IMR-90 (cell line): ENCODE data around the gene KLK13. TPM values are rescaled to one million over a fixed set of nuclear protein-coding genes. Genes with fewer than 3 reads are reported as not detected.

Source experiments
- ATAC-seq: fragments of 200-7000 bp; cut with Tn5 transposase; 2 replicates; pipeline ENCODE4 v1.9.1; 2020; ENCODE audit warnings: low read depth, mild to moderate bottlenecking, moderate library complexity
- BruUV-seq: library from RNA; stranded (reverse); fragments of 400-500 nt; replicated peaks from 2 replicates; lab custom pipeline; 2021; lab: Mats Ljungman, UMichigan
- CTCF ChIA-PET: fragments of 300-600 bp; formaldehyde crosslinking; extraction: SDS; loops from one replicate; lab custom pipeline; 2021; ENCODE audit warnings: antibody characterized with exemption; lab: Yijun Ruan, JAX
- POLR2A ChIA-PET: fragments of 300-600 bp; sonication (Branson Sonifier 250); formaldehyde crosslinking; loops from one replicate; lab custom pipeline; 2022; ENCODE audit warnings: antibody characterized with exemption; ENCODE audit not compliant: unreplicated experiment; lab: Charles Lee
- DNase-seq: peaks from one replicate; pipeline ENCODE4 v3.0.0; 2013
- H2AFZ ChIP-seq: replicated peaks from 2 replicates; pipeline ENCODE3; 2013; ENCODE audit warnings: low read length, mild to moderate bottlenecking; ENCODE audit not compliant: poor library complexity
- H2AK5ac ChIP-seq: 2 replicates; pipeline ENCODE4 v1.6.1; 2013; ENCODE audit warnings: low read depth, low read length, inconsistent platforms
- H2AK9ac ChIP-seq: replicated peaks from 2 replicates; pipeline ENCODE3; 2013; ENCODE audit warnings: mild to moderate bottlenecking, low read depth, low read length, moderate library complexity; ENCODE audit not compliant: poor library complexity
- H2BK120ac ChIP-seq: 2 replicates; pipeline ENCODE4 v1.6.1; 2013; ENCODE audit warnings: low read depth, low read length, inconsistent platforms
- H2BK15ac ChIP-seq: 3 replicates; pipeline ENCODE4 v1.6.1; 2013; ENCODE audit warnings: low read depth, low read length, inconsistent platforms
- H2BK20ac ChIP-seq: 2 replicates; pipeline ENCODE4 v1.6.1; 2013; ENCODE audit warnings: low read depth, mild to moderate bottlenecking, inconsistent platforms, low read length, moderate library complexity
- H2BK5ac ChIP-seq: 2 replicates; pipeline ENCODE4 v1.6.1; 2013; ENCODE audit warnings: mild to moderate bottlenecking, low read depth, low read length, inconsistent platforms; ENCODE audit not compliant: poor library complexity, severe bottlenecking
- H3K14ac ChIP-seq: replicated peaks from 2 replicates; pipeline ENCODE4 v1.6.1; 2013; ENCODE audit warnings: low read depth, low read length, inconsistent platforms
- H3K18ac ChIP-seq: 2 replicates; pipeline ENCODE4 v1.6.1; 2013; ENCODE audit warnings: low read depth, low read length, control low read depth
- H3K23ac ChIP-seq: 2 replicates; pipeline ENCODE4 v1.6.1; 2013; ENCODE audit warnings: low read depth, low read length, inconsistent platforms
- H3K27ac ChIP-seq: 2 replicates; pipeline ENCODE4 v1.5.1; 2013; ENCODE audit warnings: mild to moderate bottlenecking, control low read depth, low read length; ENCODE audit not compliant: insufficient read depth
- H3K27me3 ChIP-seq: 2 replicates; pipeline ENCODE4 v1.6.1; 2013; ENCODE audit warnings: low read length; ENCODE audit not compliant: control insufficient read depth, insufficient read depth
- H3K36me3 ChIP-seq: 2 replicates; pipeline ENCODE4 v1.6.1; 2013; ENCODE audit warnings: low read length, mixed read lengths; ENCODE audit not compliant: control insufficient read depth, insufficient read depth
- H3K4ac ChIP-seq: 2 replicates; pipeline ENCODE4 v1.6.1; 2013; ENCODE audit warnings: low read depth, low read length, inconsistent platforms
- H3K4me1 ChIP-seq: 2 replicates; pipeline ENCODE4 v1.6.1; 2013; ENCODE audit warnings: low read length, mixed read lengths; ENCODE audit not compliant: control insufficient read depth, insufficient read depth
- H3K4me2 ChIP-seq: 2 replicates; pipeline ENCODE4 v1.6.1; 2013; ENCODE audit warnings: low read depth, mild to moderate bottlenecking, control low read depth, low read length, moderate library complexity
- H3K4me3 ChIP-seq: 2 replicates; pipeline ENCODE4 v1.5.1; 2013; ENCODE audit warnings: low read depth, mild to moderate bottlenecking, control low read depth, low read length, moderate library complexity; ENCODE audit not compliant: insufficient read depth
- H3K56ac ChIP-seq: 2 replicates; pipeline ENCODE4 v1.6.1; 2013; ENCODE audit warnings: low read length, inconsistent platforms; ENCODE audit not compliant: insufficient read depth; ENCODE audit errors: extremely low read depth
- H3K79me1 ChIP-seq, 2 experiments: 2 replicates each; pipeline ENCODE4 v1.6.1; 2013; ENCODE audit warnings: low read length in 2 of 2, inconsistent platforms in 1 of 2, low read depth in 1 of 2
- H3K9ac ChIP-seq: 2 replicates; pipeline ENCODE4 v1.6.1; 2013; ENCODE audit warnings: low read depth, low read length, control low read depth
- H3K9me1 ChIP-seq: 2 replicates; pipeline ENCODE4 v1.6.1; 2013; ENCODE audit warnings: low read length, inconsistent platforms; ENCODE audit not compliant: insufficient read depth
- H3K9me3 ChIP-seq: 2 replicates; pipeline ENCODE4 v1.6.1; 2013; ENCODE audit warnings: low read length; ENCODE audit not compliant: control insufficient read depth, insufficient read depth
- H4K20me1 ChIP-seq: 2 replicates; pipeline ENCODE4 v1.6.1; 2013; ENCODE audit warnings: low read length, inconsistent platforms; ENCODE audit not compliant: insufficient read depth
- H4K5ac ChIP-seq: 2 replicates; pipeline ENCODE4 v1.6.1; 2013; ENCODE audit warnings: mild to moderate bottlenecking, low read depth, low read length, control low read depth
- H4K8ac ChIP-seq, 2 experiments: 2 replicates each; pipeline ENCODE4 v1.6.1; 2013; ENCODE audit warnings: low read depth in 2 of 2, low read length in 2 of 2, control low read depth in 1 of 2, inconsistent platforms in 1 of 2
- H4K91ac ChIP-seq: 2 replicates; pipeline ENCODE4 v1.6.1; 2013; ENCODE audit warnings: low read depth, low read length, inconsistent platforms; ENCODE audit not compliant: insufficient read depth
- CHD1 ChIP-seq: IDR thresholded peaks from 2 replicates; pipeline ENCODE4 v1.6.1; 2012; ENCODE audit warnings: low read depth, low read length, improper control_type of control experiment
- MAZ ChIP-seq: IDR thresholded peaks from 2 replicates; pipeline ENCODE4 v1.6.1; 2012; ENCODE audit warnings: low read depth, mild to moderate bottlenecking, low read length, improper control_type of control experiment, moderate library complexity, borderline replicate concordance
- NFE2L2 ChIP-seq: fragments of 150-350 bp; IDR thresholded peaks from 2 replicates; pipeline ENCODE4 v1.6.1; 2016; ENCODE audit warnings: low read depth, mild to moderate bottlenecking, low read length
- POLR2A ChIP-seq: IDR thresholded peaks from 2 replicates; pipeline ENCODE4 v1.6.1; 2012; ENCODE audit warnings: mild to moderate bottlenecking, low read depth, low read length
- RCOR1 ChIP-seq: IDR thresholded peaks from 2 replicates; pipeline ENCODE4 v1.6.1; 2012; ENCODE audit warnings: mild to moderate bottlenecking, low read length, improper control_type of control experiment; ENCODE audit not compliant: insufficient replicate concordance
- WGBS, 2 experiments: methylation state at CpG; one replicate each; pipeline versions ENCODE4 v1.1.5 to v1.1.7; 2013; ENCODE audit warnings: missing lambda C conversion rate in 2 of 2; ENCODE audit not compliant: insufficient read length in 1 of 2; ENCODE audit errors: extremely low coverage in 2 of 2; 5-methylcytosine and 5-hydroxymethylcytosine counted together
- dilution Hi-C: fragments of 300-500 bp; cut with HindIII; formaldehyde crosslinking; loops from one replicate; pipeline ENCODE4 v1.14.3; 2018; ENCODE audit warnings: low sequenced_read_pairs; ENCODE audit not compliant: unreplicated experiment
- in situ Hi-C: fragments of 300-500 bp; cut with MboI; formaldehyde crosslinking; loops from 3 replicates; pipeline ENCODE4 v1.14.3; 2019; ENCODE audit warnings: low sequenced_read_pairs, inconsistent platforms, mixed read lengths
- intact Hi-C: fragments of 100-400 bp; cut with micrococcal nuclease; formaldehyde crosslinking; loops from 2 replicates; pipeline ENCODE4 v1.10.0; 2022
- polyA plus RNA-seq, 3 experiments: library from polyadenylated mRNA; depleted of rRNA; stranded (reverse); fragments of >200 nt; gene quantifications; 2 replicates each; pipeline ENCODE4 v1.2.3, GENCODE V29; 2012; ENCODE audit warnings: low replicate concordance in 1 of 3
- total RNA-seq: library from RNA; depleted of rRNA; stranded (reverse); fragments of >200 nt; gene quantifications from 2 replicates; pipeline ENCODE4 v1.2.3, GENCODE V29; 2012
- TF ChIP-seq, protein P1 (sequence below): fragments of 150-350 bp; IDR thresholded peaks from 2 replicates; pipeline ENCODE4 v1.6.1; 2017; ENCODE audit warnings: mild to moderate bottlenecking, antibody characterized with exemption, low read length, low read depth
- TF ChIP-seq, protein P2 (sequence below): fragments of 150-350 bp; IDR thresholded peaks from 2 replicates; pipeline ENCODE4 v1.6.1; 2016; ENCODE audit warnings: low read depth, mild to moderate bottlenecking, low read length, moderate library complexity, borderline replicate concordance

KLK13 gene
- total and polyA plus RNA-seq, 2 of the 4 experiments (the other 2 are of a cell fraction): not detected

DNA sequence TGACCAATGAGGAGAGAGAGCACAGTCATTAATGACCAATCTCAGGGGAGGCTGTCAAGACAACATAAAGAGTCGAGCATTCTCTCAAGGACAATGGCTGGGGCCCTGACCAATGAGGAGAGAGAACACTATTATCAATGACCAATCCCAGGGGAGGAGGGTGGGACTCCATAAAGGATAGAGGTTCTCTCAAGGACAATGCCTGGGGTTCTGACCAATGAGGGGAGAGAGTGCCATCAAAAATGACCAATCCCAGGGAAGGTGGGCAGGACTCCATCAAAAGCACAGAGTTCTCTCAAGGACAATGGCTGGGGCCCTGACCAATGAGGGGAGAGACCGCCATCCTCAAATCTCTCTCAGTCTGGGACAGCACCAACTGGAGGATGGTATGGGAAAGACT lies 35.2 kb downstream of the KLK13 start:
- no peaks in the 10 kb centered on the region for H3K9me1 ChIP-seq
- intact Hi-C loops: no loop called here
- CTCF ChIA-PET: no interaction called here

More for the DNA sequence above, 35.2 kb downstream of the KLK13 start:
- no peaks in the 10 kb centered on the region for H3K4me1 ChIP-seq
- no peaks in the 10 kb centered on the region for H3K36me3 ChIP-seq
- no peak overlapping the region for H3K4me3 ChIP-seq
- H3K56ac ChIP-seq: no peak overlapping the region
- H3K27ac ChIP-seq: no peak overlapping the region
- no peak overlapping the region for H2BK15ac ChIP-seq
- no peak overlapping the region for H3K4me2 ChIP-seq
- no TSS peak for BruUV-seq
- no peaks in the 10 kb centered on the region for H3K27me3 ChIP-seq
- no peak overlapping the region for H4K5ac ChIP-seq
- in situ Hi-C loops (loop anchor here (10.0 kb wide), 1 partner anchor 145 kb away; no protein-coding TSS in a partner anchor), dilution Hi-C loops (no loop called here)
- H2BK5ac ChIP-seq: no peak overlapping the region
- POLR2A ChIA-PET: no interaction called here
- no peak overlapping the region for H3K14ac ChIP-seq
- no peak overlapping the region for H3K9ac ChIP-seq
- H2BK20ac ChIP-seq: no peak overlapping the region
- WGBS, 2 experiments: no CpG with 5 or more reads among the region's 2 CpGs
- no peak overlapping the region for H2AK5ac ChIP-seq
- no peak overlapping the region for H3K18ac ChIP-seq
- no peak overlapping the region for H4K8ac ChIP-seq
- H2BK120ac ChIP-seq: no peak overlapping the region
- H2AFZ ChIP-seq: no peak overlapping the region
- no peaks in the 10 kb centered on the region for H3K79me1 ChIP-seq
- no peak overlapping the region for H3K4ac ChIP-seq
- TF ChIP-seq CHD1 (no peak), NFE2L2 (no peak), MAZ (no peak), POLR2A (no peak), RCOR1 (no peak)
- TF ChIP-seq, protein P1, sequence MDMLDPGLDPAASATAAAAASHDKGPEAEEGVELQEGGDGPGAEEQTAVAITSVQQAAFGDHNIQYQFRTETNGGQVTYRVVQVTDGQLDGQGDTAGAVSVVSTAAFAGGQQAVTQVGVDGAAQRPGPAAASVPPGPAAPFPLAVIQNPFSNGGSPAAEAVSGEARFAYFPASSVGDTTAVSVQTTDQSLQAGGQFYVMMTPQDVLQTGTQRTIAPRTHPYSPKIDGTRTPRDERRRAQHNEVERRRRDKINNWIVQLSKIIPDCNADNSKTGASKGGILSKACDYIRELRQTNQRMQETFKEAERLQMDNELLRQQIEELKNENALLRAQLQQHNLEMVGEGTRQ: no peak
- TF ChIP-seq, protein P2, sequence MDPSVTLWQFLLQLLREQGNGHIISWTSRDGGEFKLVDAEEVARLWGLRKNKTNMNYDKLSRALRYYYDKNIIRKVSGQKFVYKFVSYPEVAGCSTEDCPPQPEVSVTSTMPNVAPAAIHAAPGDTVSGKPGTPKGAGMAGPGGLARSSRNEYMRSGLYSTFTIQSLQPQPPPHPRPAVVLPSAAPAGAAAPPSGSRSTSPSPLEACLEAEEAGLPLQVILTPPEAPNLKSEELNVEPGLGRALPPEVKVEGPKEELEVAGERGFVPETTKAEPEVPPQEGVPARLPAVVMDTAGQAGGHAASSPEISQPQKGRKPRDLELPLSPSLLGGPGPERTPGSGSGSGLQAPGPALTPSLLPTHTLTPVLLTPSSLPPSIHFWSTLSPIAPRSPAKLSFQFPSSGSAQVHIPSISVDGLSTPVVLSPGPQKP: no peak
- no peak overlapping the region for H2AK9ac ChIP-seq
- H3K23ac ChIP-seq: no peak overlapping the region
- no peaks in the 10 kb centered on the region for H4K20me1 ChIP-seq
- H4K91ac ChIP-seq: no peak overlapping the region
- H3K9me3 ChIP-seq: peaks cover 8% of the 10 kb centered on the region; the same call in 1 of the 2 replicates
- ATAC-seq (no peak), DNase-seq (no peak)
